ELF-1 (cell line): ENCODE data around the gene ZNF556.
A peak's percentile ranks its signal among the peaks of the same experiment; 100 is the strongest.

Source experiments
- DNase-seq: peaks from one replicate; pipeline ENCODE4 v3.0.0-alpha.2; 2016; ENCODE audit warnings: low read depth, low spot score

The ZNF556 gene

DNA sequence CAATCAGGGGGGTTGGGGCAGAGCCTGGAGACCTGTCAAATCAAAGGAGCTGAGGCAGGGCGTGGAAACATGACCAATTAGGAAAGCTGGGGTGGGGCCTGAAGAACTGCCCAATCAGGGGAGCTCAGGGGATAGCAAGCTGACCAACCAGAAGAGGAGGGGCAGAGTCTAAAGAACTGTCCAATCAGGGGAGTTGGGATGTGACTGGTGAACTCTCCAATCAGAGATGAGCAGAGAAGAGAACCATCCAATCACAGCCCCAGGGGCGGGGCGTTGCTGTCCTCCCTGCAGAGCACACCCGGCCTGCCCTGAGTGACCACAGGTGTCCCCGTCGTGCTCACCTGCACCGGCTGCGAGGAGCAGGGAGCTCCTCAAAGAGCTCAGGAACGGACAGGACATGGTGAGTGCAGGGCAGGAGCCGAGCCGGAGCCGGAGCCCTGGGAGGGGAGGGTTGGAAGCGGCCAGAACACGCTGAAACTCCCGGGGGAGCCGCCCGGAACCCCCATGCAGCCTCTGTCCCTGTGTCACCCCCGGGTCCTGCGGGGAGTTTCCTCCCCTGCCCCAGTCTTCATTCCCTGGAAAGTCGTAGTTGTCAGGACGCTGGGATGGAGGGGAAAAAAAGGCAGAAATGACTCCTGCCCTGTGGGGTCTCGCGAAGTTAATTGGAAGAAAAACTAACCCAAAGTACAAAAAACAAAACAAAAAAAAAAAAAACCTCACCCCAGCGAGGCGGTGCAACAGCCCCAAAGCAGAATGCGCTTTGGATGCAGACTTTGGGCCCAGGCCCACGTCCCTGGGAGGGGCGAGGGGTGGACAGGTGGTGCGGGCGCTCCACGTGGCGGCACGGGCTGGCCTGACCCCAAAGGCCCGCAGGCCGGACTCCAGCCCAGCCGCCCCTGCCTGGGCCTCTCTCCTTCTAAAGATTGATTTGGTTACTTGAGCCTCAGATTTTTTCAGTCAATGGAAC, at the start of gene ZNF556:
Gene ZNF556 (plus strand): TSS at position 311 of the 967 bp plus-strand sequence. CDS start 87 bp downstream, at position 398.
- no peak for DNase-seq

DNA sequence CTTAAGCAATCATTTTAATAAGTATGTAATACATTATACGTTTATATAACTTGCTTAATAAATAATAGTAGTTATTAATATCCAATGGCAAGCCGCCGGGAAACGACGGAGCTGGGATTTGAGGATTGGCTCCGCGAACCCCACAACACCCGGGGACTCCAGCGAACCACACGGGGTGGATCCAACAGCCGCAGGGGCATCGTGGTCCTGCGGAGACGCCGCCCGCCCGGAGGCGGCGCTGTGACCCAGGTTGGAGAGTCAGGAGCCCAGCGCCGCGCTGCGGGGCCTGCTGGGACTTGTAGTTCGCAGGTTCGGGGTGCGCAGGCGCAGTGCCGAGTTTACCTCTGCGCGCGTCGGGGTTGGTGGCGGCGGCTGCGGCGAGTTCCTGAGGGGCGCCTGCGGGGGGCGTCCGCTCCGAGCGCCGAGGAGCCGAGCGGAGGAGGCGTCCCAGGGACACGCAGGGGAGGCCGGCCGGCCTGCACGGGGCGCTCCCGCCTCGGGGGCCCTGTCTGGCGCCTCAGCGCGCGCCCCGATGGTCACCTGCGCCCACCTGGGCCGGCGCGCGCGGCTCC, 47.5 kb upstream of the ZNF556 start, which contains the start of gene ZNF554:
Gene ZNF554 (plus strand): TSS at position 329 of the 572 bp plus-strand sequence. CDS start 204 bp downstream, at position 533.
- DNase-seq: peak; percentile 98

GRCh38 chr19:2820112-2820702, 46.9 kb upstream of the ZNF556 start:
- peak; percentile 44 for DNase-seq

DNA sequence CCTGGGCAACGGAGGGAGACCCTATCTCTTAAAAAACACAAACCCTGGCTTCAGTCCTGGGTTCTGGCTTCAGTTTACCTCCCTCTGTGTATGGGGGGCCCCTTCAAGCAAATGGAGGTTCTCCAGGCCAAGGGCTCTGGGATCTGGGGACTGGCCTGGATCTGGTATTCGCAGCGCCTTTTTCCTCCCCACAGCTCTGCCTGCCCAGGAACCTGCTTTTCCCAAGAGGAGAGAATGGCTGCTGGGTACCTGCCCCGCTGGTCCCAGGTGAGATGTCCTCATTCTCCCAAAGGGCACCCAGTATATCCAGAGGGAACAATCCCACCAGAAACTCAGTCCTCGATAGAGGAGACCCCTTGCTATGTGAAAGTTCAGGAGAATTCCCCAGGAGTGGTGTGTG, 44.3 kb upstream of the ZNF556 start:
- DNase-seq: no peak

DNA sequence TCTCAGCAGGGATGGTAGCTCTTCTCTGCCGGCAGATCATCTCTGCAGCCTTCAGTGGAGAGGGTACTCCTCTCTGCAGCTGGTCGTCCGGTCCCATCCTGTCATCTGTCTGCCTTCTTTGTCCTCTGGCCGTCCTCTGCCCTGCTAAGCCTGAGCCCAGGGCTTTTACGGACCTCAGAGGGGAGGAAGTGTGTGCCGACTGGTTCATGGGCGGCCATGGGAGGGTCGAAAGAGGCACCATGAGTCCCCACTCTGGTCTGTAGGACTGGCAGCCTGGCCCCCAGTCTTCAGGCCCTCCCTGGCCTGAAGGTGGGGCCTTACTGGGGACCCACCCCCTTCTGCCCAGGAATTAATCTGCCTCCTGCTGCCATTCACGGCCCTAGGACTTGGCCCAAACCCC, 43.5 kb upstream of the ZNF556 start:
- DNase-seq: no peak

DNA sequence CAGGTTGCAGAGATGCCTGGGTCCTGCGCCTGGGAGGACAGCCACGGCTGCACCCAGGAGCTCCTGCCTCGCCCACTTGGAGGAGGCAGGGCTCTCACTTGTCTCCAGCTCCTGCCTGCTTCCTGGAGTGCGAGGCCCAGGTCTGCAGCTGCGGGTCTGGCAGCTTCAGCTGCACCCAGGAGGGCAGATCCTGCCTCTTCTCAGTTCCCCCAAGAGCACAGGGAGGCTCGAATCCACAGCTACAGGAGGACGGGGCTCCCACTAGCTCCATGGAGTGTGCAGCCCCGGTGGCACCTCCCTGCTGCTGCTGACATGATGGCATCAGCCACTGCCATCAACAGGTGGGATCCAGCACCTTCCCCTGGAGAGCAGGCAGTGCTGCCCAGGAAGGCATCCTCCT, 43.0 kb upstream of the ZNF556 start:
- no peak for DNase-seq

DNA sequence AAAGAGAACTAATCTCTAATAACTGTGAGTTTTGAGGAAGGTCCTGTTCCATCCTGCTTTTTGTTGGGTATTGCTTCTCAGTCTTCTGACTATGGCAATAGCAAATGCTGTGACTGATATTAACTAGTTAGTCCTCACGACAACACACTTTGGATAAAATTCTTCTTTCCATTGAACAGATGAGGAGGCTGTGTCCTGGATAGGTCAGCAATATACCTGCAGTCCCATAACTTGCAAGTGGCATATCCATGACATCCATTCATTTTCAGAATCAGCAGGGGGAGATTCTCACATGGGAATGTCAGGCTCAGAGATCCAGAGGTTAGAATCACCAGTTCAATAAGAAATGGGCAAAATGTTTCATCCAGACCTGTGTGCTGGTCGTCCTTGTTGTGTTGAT, 40.1 kb upstream of the ZNF556 start:
- DNase-seq: no peak

GRCh38 chr19:2827840-2828489, 39.2 kb upstream of the ZNF556 start:
- DNase-seq: no peak

- DNase-seq: no peak
These were observed 32.8 kb upstream of the ZNF556 start for GRCh38 chr19:2834294-2834871.

DNA sequence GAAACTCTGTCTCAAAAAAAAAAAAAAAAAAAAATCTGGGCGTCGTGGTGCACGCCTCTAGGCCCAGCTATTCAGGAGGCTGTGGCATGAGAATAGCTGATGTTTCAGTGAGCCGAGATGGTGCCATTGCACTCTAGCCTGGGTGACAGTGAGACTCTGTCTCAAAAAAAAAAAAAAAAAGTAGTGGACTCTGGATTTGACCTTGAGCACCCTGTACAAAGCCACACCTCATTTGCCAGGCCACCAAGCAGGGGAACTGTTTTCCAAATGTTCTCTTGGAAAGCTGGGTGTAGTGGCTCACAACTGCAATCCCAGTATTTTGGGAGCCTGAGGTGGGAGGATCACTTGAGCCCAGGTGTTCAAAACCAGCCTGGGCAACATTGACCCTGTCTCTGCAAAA, 29.7 kb upstream of the ZNF556 start:
- no peak for DNase-seq

DNA sequence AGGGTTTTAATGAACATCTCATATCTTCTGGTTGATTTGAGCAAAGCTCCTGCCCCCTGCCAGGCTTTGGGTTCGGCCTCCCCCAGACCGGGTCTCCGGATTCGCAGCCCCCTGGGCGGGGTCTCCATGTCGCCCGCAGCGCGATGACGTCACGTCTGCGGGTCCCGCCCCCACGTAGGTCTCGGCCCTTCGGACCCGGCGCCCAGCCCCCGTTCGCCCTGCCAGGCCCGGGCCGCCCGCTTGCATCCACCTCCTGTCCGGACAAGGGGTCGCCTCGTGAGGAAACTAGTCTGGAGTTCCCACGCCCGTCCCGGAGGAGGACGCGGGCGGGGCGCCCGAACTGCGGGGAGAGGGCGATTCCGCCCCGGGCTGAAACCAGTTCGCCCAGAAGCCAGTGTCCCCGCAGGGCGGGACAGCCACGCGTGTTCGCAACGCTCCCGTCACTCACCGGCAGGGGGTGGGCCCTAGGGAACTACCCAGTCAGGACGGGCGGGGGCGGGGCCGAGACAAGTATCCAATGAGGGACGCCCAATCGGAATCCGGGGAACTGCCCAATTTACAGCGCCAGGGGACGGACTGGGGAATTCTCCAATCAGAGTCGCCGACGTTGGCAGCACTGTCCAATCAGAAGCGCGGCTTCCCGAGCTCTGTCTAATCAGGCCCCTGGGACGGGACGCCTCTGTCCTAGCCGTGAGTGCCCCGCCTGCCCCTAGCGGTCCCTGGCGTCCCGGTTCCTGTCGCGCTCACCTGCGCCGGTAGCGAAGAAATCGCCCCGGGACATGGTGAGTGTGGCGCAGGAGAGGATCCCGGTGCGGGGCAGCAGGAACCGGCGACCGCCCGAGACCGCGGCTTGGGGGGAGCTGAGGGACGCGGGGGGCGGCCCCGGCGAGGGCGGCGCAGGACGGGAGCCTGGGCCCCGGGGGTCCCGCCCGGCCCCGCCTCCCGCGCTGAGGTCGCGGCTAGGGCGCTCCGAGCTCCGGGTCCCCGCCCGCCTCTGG, 26.0 kb upstream of the ZNF556 start, which contains the start of gene ZNF555:
Gene ZNF555 (plus strand): TSS at position 682 of the 998 bp plus-strand sequence. CDS start 98 bp downstream, at position 780.
- peak; percentile 99 for DNase-seq

DNA sequence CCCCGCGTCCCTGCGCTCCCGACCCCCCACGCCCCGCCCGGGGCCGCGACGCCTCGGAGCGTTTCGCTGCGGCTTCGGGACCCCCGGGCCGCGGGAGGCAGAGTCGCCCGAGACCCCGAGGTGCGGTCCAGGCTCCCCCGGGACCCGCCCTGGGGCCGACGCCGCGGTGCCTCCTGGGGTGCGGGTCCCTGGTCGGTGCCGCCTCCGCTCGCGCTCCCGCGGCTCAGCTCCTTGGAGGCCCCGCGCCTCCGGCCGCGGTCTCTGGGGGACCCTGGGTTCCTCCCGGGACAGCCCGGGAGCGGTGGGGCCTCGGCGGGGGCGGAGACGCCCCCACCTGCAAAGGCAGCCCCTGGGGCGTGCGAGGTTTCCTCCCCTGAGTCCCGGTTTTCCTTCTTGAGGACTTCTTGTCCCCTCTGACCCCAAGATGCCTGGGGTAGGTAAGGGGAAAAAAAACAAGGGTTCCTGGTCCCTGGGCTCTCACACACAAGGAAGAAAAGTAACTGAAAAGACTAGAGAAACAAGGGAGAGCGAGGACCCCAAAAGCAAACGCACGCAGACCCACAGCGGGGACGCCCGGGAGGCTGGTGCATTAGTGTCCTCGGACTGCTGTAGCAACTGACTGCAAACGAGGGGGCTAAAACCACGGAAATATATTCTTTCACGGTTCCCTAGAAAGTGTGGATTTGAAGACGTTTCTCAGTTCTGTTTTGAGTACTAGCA, 25.1 kb upstream of the ZNF556 start:
- DNase-seq: peak; percentile 19

- DNase-seq: no peak
These were observed 22.0 kb upstream of the ZNF556 start for GRCh38 chr19:2845107-2845506.

- no peak for DNase-seq
These were observed 20.8 kb upstream of the ZNF556 start for GRCh38 chr19:2846180-2846894.

GRCh38 chr19:2847507-2847906, 19.6 kb upstream of the ZNF556 start:
- no peak for DNase-seq

- DNase-seq: no peak
These were observed 18.5 kb upstream of the ZNF556 start for GRCh38 chr19:2848616-2849015.

DNA sequence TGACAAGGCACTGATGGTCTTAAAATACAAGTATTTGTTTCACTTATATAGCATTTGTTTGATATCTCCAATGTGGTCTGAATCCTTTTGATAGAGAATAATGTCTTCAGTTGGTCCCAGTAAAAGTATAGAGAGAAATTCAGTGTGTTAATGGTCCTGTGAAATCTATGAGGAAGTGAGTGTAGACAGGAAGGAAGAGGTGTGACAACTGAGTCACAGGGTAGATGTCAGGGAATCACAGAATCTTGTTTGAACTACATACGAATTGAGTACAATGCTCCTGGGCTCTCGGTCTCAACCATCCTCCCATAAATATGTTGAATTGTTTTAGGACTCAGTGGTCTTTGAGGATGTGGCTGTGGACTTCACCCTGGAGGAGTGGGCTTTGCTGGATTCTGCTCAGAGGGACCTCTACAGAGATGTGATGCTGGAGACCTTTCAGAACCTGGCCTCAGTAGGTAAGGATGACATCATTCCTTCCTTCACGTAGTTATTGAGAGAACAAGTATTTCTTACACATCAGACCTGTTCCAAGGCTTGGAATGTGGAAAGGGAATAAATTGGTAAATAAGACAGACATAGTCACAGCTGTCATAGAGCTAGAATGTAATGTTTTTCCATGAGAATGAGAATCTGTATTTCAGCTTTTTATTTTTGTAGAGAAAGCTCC, 16.7 kb upstream of the ZNF556 start:
- no peak for DNase-seq

DNA sequence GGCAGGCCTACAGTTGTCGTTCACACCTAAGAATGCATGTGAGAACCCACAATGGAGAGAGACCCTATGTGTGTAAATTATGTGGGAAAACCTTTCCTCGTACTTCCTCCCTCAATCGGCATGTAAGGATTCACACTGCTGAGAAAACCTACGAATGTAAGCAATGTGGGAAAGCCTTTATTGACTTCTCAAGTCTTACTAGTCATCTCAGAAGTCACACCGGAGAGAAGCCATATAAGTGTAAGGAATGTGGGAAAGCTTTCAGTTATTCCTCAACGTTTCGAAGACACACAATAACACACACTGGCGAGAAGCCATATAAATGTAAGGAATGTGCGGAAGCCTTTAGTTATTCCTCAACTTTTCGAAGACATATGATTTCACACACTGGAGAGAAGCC, 14.5 kb upstream of the ZNF556 start:
- DNase-seq: no peak
